Measurements from ENCODE around the gene ATRX.

GRCh38 chrX:77733342-77733741 lies 52.7 kb downstream of the ATRX start:
- TF ChIP-seq SIN3A (IDR thresholded peaks at IDR 0.05; ENCODE audit: borderline replicate concordance, insufficient read depth, low read length) (no peak), POLR2AphosphoS5 (IDR thresholded peaks at IDR 0.05; ENCODE audit: low read depth, low read length) (no peak)

Measured in PFSK-1 (cell line).